ENCODE data around the gene ASIC4. TPM values are rescaled to one million over a fixed set of nuclear protein-coding genes. Genes with fewer than 3 reads are reported as not detected.

Gene ASIC4
- total and polyA plus RNA-seq, 2 of the 13 experiments (the other 11 are each of a cell fraction or from before 2014, with no cell fraction given), result 0.03 TPM; not detected in 1

DNA sequence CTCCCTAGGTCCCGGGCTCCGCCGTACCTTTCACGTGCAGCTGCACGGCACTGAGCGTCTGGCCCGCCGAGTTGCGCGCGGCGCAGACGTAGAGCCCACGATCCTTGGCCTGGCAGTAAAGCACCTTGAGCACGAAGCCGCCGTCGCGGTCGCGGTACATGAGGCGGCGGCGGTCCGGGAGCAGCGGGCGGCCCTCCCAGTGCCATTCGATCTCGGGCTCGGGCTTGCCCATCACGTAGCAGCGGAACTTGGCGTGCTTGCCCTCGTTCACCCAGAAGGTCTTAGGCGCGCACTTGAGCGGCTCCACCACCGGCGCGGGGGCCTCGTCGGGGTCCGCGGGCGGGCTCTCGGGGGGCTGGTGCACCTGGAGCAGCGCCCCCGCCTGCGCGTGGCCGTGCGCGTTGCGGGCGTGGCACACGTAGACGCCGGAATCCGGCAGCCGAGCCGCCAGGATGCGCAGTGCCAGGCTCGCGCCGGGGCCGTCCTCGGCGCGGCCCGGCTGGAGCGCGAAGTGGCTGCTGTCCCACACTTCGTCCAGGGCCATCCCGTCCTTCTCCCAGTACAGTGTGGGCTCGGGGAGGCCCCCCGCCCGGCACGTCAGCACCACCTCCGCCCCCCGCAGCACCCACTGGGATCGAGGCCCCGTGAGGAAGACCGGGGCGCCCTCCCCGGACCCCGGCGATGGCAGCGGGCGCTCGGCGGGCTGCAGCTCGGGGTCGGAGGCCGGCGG is 56.1 kb downstream of the ASIC4 start (continued):
- TF ChIP-seq, protein P1, sequence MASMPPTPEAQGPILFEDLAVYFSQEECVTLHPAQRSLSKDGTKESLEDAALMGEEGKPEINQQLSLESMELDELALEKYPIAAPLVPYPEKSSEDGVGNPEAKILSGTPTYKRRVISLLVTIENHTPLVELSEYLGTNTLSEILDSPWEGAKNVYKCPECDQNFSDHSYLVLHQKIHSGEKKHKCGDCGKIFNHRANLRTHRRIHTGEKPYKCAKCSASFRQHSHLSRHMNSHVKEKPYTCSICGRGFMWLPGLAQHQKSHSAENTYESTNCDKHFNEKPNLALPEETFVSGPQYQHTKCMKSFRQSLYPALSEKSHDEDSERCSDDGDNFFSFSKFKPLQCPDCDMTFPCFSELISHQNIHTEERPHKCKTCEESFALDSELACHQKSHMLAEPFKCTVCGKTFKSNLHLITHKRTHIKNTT (CRISPR knock-in tag; IDR thresholded peaks at IDR 0.05), result no peak
- TF ChIP-seq ZC3H13 (CRISPR knock-in tag; IDR thresholded peaks at IDR 0.05) (no peak; the same call in 1 of the 2 replicates), NCOA2 (CRISPR knock-in tag; IDR thresholded peaks at IDR 0.05) (no peak), MYNN (CRISPR knock-in tag; IDR thresholded peaks at IDR 0.05; ENCODE audit: low read depth) (no peak), TBP (CRISPR knock-in tag; IDR thresholded peaks at IDR 0.05) (no peak), TAF1 (CRISPR knock-in tag; IDR thresholded peaks at IDR 0.05) (peak; percentile 63; the same call in 1 of the 2 replicates), RELA (CRISPR knock-in tag; IDR thresholded peaks at IDR 0.05) (peak; percentile 19; the same call in 1 of the 2 replicates), SP140L (CRISPR knock-in tag; IDR thresholded peaks at IDR 0.05; ENCODE audit: borderline replicate concordance) (no peak), SP4 (CRISPR knock-in tag; IDR thresholded peaks at IDR 0.05) (no peak), ZNF207 (IDR thresholded peaks at IDR 0.05; ENCODE audit: borderline replicate concordance) (no peak), ZSCAN25 (CRISPR knock-in tag; IDR thresholded peaks at IDR 0.05) (no peak)
- TF ChIP-seq, protein P2, sequence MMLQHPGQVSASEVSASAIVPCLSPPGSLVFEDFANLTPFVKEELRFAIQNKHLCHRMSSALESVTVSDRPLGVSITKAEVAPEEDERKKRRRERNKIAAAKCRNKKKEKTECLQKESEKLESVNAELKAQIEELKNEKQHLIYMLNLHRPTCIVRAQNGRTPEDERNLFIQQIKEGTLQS (CRISPR knock-in tag; IDR thresholded peaks at IDR 0.05), result no peak
- TF ChIP-seq, protein P3, sequence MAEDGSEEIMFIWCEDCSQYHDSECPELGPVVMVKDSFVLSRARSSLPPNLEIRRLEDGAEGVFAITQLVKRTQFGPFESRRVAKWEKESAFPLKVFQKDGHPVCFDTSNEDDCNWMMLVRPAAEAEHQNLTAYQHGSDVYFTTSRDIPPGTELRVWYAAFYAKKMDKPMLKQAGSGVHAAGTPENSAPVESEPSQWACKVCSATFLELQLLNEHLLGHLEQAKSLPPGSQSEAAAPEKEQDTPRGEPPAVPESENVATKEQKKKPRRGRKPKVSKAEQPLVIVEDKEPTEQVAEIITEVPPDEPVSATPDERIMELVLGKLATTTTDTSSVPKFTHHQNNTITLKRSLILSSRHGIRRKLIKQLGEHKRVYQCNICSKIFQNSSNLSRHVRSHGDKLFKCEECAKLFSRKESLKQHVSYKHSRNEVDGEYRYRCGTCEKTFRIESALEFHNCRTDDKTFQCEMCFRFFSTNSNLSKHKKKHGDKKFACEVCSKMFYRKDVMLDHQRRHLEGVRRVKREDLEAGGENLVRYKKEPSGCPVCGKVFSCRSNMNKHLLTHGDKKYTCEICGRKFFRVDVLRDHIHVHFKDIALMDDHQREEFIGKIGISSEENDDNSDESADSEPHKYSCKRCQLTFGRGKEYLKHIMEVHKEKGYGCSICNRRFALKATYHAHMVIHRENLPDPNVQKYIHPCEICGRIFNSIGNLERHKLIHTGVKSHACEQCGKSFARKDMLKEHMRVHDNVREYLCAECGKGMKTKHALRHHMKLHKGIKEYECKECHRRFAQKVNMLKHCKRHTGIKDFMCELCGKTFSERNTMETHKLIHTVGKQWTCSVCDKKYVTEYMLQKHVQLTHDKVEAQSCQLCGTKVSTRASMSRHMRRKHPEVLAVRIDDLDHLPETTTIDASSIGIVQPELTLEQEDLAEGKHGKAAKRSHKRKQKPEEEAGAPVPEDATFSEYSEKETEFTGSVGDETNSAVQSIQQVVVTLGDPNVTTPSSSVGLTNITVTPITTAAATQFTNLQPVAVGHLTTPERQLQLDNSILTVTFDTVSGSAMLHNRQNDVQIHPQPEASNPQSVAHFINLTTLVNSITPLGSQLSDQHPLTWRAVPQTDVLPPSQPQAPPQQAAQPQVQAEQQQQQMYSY (CRISPR knock-in tag; IDR thresholded peaks at IDR 0.05), result 0 out of 2 replicates have a peak, but pooled peaks have one; percentile 11
- TF ChIP-seq, protein P4, sequence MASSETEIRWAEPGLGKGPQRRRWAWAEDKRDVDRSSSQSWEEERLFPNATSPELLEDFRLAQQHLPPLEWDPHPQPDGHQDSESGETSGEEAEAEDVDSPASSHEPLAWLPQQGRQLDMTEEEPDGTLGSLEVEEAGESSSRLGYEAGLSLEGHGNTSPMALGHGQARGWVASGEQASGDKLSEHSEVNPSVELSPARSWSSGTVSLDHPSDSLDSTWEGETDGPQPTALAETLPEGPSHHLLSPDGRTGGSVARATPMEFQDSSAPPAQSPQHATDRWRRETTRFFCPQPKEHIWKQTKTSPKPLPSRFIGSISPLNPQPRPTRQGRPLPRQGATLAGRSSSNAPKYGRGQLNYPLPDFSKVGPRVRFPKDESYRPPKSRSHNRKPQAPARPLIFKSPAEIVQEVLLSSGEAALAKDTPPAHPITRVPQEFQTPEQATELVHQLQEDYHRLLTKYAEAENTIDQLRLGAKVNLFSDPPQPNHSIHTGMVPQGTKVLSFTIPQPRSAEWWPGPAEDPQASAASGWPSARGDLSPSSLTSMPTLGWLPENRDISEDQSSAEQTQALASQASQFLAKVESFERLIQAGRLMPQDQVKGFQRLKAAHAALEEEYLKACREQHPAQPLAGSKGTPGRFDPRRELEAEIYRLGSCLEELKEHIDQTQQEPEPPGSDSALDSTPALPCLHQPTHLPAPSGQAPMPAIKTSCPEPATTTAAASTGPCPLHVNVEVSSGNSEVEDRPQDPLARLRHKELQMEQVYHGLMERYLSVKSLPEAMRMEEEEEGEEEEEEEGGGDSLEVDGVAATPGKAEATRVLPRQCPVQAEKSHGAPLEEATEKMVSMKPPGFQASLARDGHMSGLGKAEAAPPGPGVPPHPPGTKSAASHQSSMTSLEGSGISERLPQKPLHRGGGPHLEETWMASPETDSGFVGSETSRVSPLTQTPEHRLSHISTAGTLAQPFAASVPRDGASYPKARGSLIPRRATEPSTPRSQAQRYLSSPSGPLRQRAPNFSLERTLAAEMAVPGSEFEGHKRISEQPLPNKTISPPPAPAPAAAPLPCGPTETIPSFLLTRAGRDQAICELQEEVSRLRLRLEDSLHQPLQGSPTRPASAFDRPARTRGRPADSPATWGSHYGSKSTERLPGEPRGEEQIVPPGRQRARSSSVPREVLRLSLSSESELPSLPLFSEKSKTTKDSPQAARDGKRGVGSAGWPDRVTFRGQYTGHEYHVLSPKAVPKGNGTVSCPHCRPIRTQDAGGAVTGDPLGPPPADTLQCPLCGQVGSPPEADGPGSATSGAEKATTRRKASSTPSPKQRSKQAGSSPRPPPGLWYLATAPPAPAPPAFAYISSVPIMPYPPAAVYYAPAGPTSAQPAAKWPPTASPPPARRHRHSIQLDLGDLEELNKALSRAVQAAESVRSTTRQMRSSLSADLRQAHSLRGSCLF (CRISPR knock-in tag; IDR thresholded peaks at IDR 0.05; ENCODE audit: borderline replicate concordance), result no peak

All from HepG2 (cell line).